ENCODE measurements around the gene NFU1. TPM values are rescaled to one million over a fixed set of nuclear protein-coding genes. Genes with fewer than 3 reads are reported as not detected.
A peak's percentile ranks its signal among the peaks of the same experiment; 100 is the strongest.

The NFU1 gene
- total and polyA plus RNA-seq, 9 of the 15 experiments (the other 6 are each of a cell fraction or from before 2014, with no cell fraction given): 33.3 to 61.8 (median 53.7) TPM

GRCh38 chr2:69452687-69453086 is 15.5 kb upstream of the NFU1 start (continued):
- TF ChIP-seq MGA (IDR thresholded peaks at IDR 0.05) (no peak), NFRKB (IDR thresholded peaks at IDR 0.05; ENCODE audit: low read depth) (no peak), POU5F1 (IDR thresholded peaks at IDR 0.05; ENCODE audit: borderline replicate concordance, low read depth, low read length, partially characterized antibody) (no peak), PYGO2 (tag; IDR thresholded peaks at IDR 0.05) (peak; percentile 40; the same call in 1 of the 2 replicates), MITF (IDR thresholded peaks at IDR 0.05) (no peak), ARID3A (IDR thresholded peaks at IDR 0.05; ENCODE audit: borderline replicate concordance, low read depth, low read length) (no peak), HLTF (IDR thresholded peaks at IDR 0.05) (no peak), ZNF699 (CRISPR knock-in tag; IDR thresholded peaks at IDR 0.05; ENCODE audit: insufficient replicate concordance) (no peak), ZNF778 (CRISPR knock-in tag; IDR thresholded peaks at IDR 0.05) (no peak), THAP12 (CRISPR knock-in tag; IDR thresholded peaks at IDR 0.05) (no peak)

All from K562 (cell line).